WTC11 (cell line): Measurements from ENCODE around the gene INPP5K. TPM values are rescaled to one million over a fixed set of nuclear protein-coding genes. Genes with fewer than 3 reads are reported as not detected.

Experiments used
- ATAC-seq: fragments of 200-7000 bp; cut with Tn5 transposase; 2 replicates; pipeline ENCODE4 v1.10.0; 2021; ENCODE audit warnings: mild to moderate bottlenecking, moderate library complexity
- CTCF ChIA-PET: fragments of 300-600 bp; sonication (Branson Sonifier 250); formaldehyde crosslinking; loops from one replicate; lab custom pipeline; 2021; ENCODE audit warnings: antibody characterized with exemption; lab: Charles Lee
- POLR2A ChIA-PET: fragments of 350-600 bp; sonication (Branson Sonifier 250); formaldehyde crosslinking; loops from one replicate; lab custom pipeline; 2021; ENCODE audit warnings: antibody characterized with exemption; lab: Charles Lee
- DNase-seq: peaks from one replicate; pipeline ENCODE4 v3.0.0; 2021; ENCODE audit warnings: low spot score
- H3K27ac Mint-ChIP-seq: 2 replicates; pipeline ENCODE4 v1.8.0; 2021; ENCODE audit warnings: mixed read lengths
- H3K27me3 Mint-ChIP-seq: 2 replicates; pipeline ENCODE4 v1.8.0; 2021; ENCODE audit warnings: low read depth, mild to moderate bottlenecking, moderate library complexity, mixed read lengths
- H3K36me3 Mint-ChIP-seq: 2 replicates; pipeline ENCODE4 v1.8.0; 2021; ENCODE audit warnings: mixed read lengths
- H3K4me1 Mint-ChIP-seq: 2 replicates; pipeline ENCODE4 v1.8.0; 2022; ENCODE audit warnings: mixed read lengths
- H3K4me3 Mint-ChIP-seq: 2 replicates; pipeline ENCODE4 v1.8.0; 2021; ENCODE audit warnings: mild to moderate bottlenecking, moderate library complexity, mixed read lengths
- H3K9me3 Mint-ChIP-seq: 2 replicates; pipeline ENCODE4 v1.8.0; 2021; ENCODE audit warnings: mixed read lengths
- CTCF ChIP-seq: fragments of 200-600 bp; IDR thresholded peaks from 2 replicates; pipeline ENCODE4 v1.8.0; 2022; ENCODE audit warnings: antibody characterized with exemption
- ERG ChIP-seq: fragments of 250-450 bp; sonication (Bioruptor Pico); IDR thresholded peaks from 2 replicates; pipeline ENCODE4 v1.8.0; 2021; ENCODE audit warnings: mild to moderate bottlenecking
- GRHL2 ChIP-seq: fragments of 250-450 bp; sonication (Bioruptor Pico); IDR thresholded peaks from 2 replicates; pipeline ENCODE4 v1.8.0; 2022; ENCODE audit warnings: mild to moderate bottlenecking, moderate library complexity; ENCODE audit not compliant: insufficient replicate concordance, severe bottlenecking
- IRF1 ChIP-seq: sonication (generic); formaldehyde crosslinking; IDR thresholded peaks from 2 replicates; pipeline ENCODE4 v1.8.0; 2023; ENCODE audit warnings: missing genetic modification reagents
- JUN ChIP-seq: sonication (generic); formaldehyde crosslinking; IDR thresholded peaks from 2 replicates; pipeline ENCODE4 v1.8.0; 2023; ENCODE audit warnings: mild to moderate bottlenecking, missing genetic modification reagents
- MYBL2 ChIP-seq: sonication (generic); formaldehyde crosslinking; IDR thresholded peaks from 2 replicates; pipeline ENCODE4 v1.8.1; 2023; ENCODE audit warnings: mild to moderate bottlenecking, moderate library complexity, missing genetic modification reagents
- NFATC4 ChIP-seq: fragments of 250-450 bp; sonication (Bioruptor Pico); IDR thresholded peaks from 2 replicates; pipeline ENCODE4 v1.9.0; 2021; ENCODE audit warnings: mild to moderate bottlenecking
- NFYB ChIP-seq: sonication (generic); formaldehyde crosslinking; conservative IDR thresholded peaks from 2 replicates; pipeline ENCODE4 v1.8.0; 2022; ENCODE audit warnings: low read depth, missing genetic modification reagents
- OVOL2 ChIP-seq: fragments of 250-450 bp; sonication (Bioruptor Pico); IDR thresholded peaks from 2 replicates; pipeline ENCODE4 v1.9.0; 2021; ENCODE audit warnings: mild to moderate bottlenecking, borderline replicate concordance
- PREB ChIP-seq: sonication (generic); formaldehyde crosslinking; IDR thresholded peaks from 2 replicates; pipeline ENCODE4 v1.8.1; 2022; ENCODE audit warnings: mild to moderate bottlenecking, missing genetic modification reagents, moderate library complexity, borderline replicate concordance
- SMAD4 ChIP-seq: sonication (generic); formaldehyde crosslinking; IDR thresholded peaks from 2 replicates; pipeline ENCODE4 v1.8.0; 2022; ENCODE audit warnings: mild to moderate bottlenecking, missing genetic modification reagents
- SOX15 ChIP-seq: fragments of 250-450 bp; sonication (Bioruptor Pico); IDR thresholded peaks from 2 replicates; pipeline ENCODE4 v1.9.0; 2021; ENCODE audit warnings: mild to moderate bottlenecking
- TCF7 ChIP-seq: sonication (generic); formaldehyde crosslinking; IDR thresholded peaks from 2 replicates; pipeline ENCODE4 v1.8.0; 2022; ENCODE audit warnings: mild to moderate bottlenecking, low read depth, missing genetic modification reagents, moderate library complexity
- ZBTB21 ChIP-seq: sonication (generic); formaldehyde crosslinking; IDR thresholded peaks from 2 replicates; pipeline ENCODE4 v1.8.1; 2023; ENCODE audit warnings: mild to moderate bottlenecking, missing genetic modification reagents, borderline replicate concordance
- ZNF396 ChIP-seq: fragments of 250-450 bp; sonication (Bioruptor Pico); IDR thresholded peaks from 2 replicates; pipeline ENCODE4 v1.8.0; 2021; ENCODE audit warnings: mild to moderate bottlenecking, moderate library complexity, borderline replicate concordance
- ZNF416 ChIP-seq: fragments of 250-450 bp; sonication (Bioruptor Pico); IDR thresholded peaks from 2 replicates; pipeline ENCODE4 v1.9.0; 2021; ENCODE audit warnings: mild to moderate bottlenecking, inconsistent platforms
- ZNF425 ChIP-seq: fragments of 250-450 bp; sonication (Bioruptor Pico); conservative IDR thresholded peaks from 2 replicates; pipeline ENCODE4 v1.9.0; 2021; ENCODE audit warnings: mild to moderate bottlenecking
- ZNF532 ChIP-seq: fragments of 250-450 bp; sonication (Bioruptor Pico); IDR thresholded peaks from 2 replicates; pipeline ENCODE4 v1.9.0; 2021; ENCODE audit warnings: mild to moderate bottlenecking, borderline replicate concordance
- ZNF671 ChIP-seq: fragments of 250-450 bp; sonication (Bioruptor Pico); IDR thresholded peaks from 2 replicates; pipeline ENCODE4 v1.8.0; 2021; ENCODE audit warnings: mild to moderate bottlenecking
- total RNA-seq: library from RNA; stranded (reverse); gene quantifications from 3 replicates; pipeline ENCODE4 v1.2.3, GENCODE V29; 2021

Gene INPP5K
- total RNA-seq, 1 experiment from 2014 or later = 26.8 TPM

- ATAC-seq (no peak), DNase-seq (no peak)
- ChIA-PET POLR2A (no interaction called here), CTCF (interaction anchor here (1.0 to 1.8 kb wide), 4 partner anchors 20 to 163 kb away, joined by 3 to 7 read pairs (median 4); partner anchors contain the start of gene INPP5K)
- Mint-ChIP-seq H3K9me3 (no peaks in the 10 kb centered on the region), H3K36me3 (no peaks in the 10 kb centered on the region), H3K27me3 (peaks cover 3% of the 10 kb centered on the region; the same call in 1 of the 2 replicates), H3K4me3 (no peak overlapping the region), H3K4me1 (peaks cover 10% of the 10 kb centered on the region), H3K27ac (no peak overlapping the region)
- TF ChIP-seq IRF1 (CRISPR knock-in tag) = no peak
- no peak for TF ChIP-seq ZNF671 (CRISPR knock-in tag)
- TF ChIP-seq OVOL2 (CRISPR knock-in tag) = no peak
- no peak for TF ChIP-seq SOX15 (CRISPR knock-in tag)
- no peak for TF ChIP-seq NFYB
- no peak for TF ChIP-seq NFATC4 (CRISPR knock-in tag)
- TF ChIP-seq PREB (CRISPR knock-in tag) = no peak
- no peak for TF ChIP-seq ZBTB21 (CRISPR knock-in tag)
- no peak for TF ChIP-seq MYBL2 (CRISPR knock-in tag)
- TF ChIP-seq ZNF416 (CRISPR knock-in tag) = no peak
- no peak for TF ChIP-seq ZNF396 (CRISPR knock-in tag)
- no peak for TF ChIP-seq GRHL2 (CRISPR knock-in tag)
Measured at GRCh38 chr17:1495265-1495989, 21.0 kb downstream of the INPP5K start.

GRCh38 chr17:1494736-1495253, 21.6 kb downstream of the INPP5K start:
- Mint-ChIP-seq H3K27ac (no peak overlapping the region), H3K36me3 (no peaks in the 10 kb centered on the region), H3K4me1 (peaks cover 12% of the 10 kb centered on the region), H3K4me3 (no peak overlapping the region), H3K9me3 (no peaks in the 10 kb centered on the region), H3K27me3 (peaks cover 3% of the 10 kb centered on the region; the same call in 1 of the 2 replicates)
- POLR2A ChIA-PET = no interaction called here
- DNase-seq (no peak), ATAC-seq (no peak)
- CTCF ChIA-PET = interaction anchor here (1.3 to 1.8 kb wide), 2 partner anchors 21 to 162 kb away, joined by 3 to 7 read pairs; partner anchors contain the start of gene INPP5K
- TF ChIP-seq PREB (CRISPR knock-in tag) (no peak), CTCF (no peak), SMAD4 (CRISPR knock-in tag) (no peak), TCF7 (CRISPR knock-in tag) (no peak), ZNF532 (CRISPR knock-in tag) (no peak), ERG (CRISPR knock-in tag) (no peak), JUN (CRISPR knock-in tag) (no peak), ZNF425 (CRISPR knock-in tag) (no peak)
